SU-DHL-6 (cell line): ENCODE data around the gene SLC16A10.

Experiments used
- H2AFZ ChIP-seq: fragments of 200-600 bp; sonication (generic); 2 replicates; pipeline ENCODE4 v1.6.1; 2014; ENCODE audit warnings: low read depth, mild to moderate bottlenecking, moderate library complexity, mixed read lengths, antibody characterized with exemption, low read length; ENCODE audit not compliant: severe bottlenecking
- H3F3A ChIP-seq: fragments of 200-600 bp; shearing (Covaris generic); 2 replicates; pipeline ENCODE4 v1.6.0; 2016; ENCODE audit warnings: antibody characterized with exemption, mild to moderate bottlenecking; ENCODE audit not compliant: insufficient read depth
- H3K27ac ChIP-seq: fragments of 200-600 bp; sonication (generic); 2 replicates; pipeline ENCODE4 v1.5.1; 2016; ENCODE audit warnings: low read depth, mild to moderate bottlenecking, low read length, moderate library complexity, mixed read lengths
- H3K27me3 ChIP-seq: fragments of 200-600 bp; sonication (generic), shearing (Covaris generic); 2 replicates; pipeline ENCODE4 v1.6.0; 2014; ENCODE audit warnings: mild to moderate bottlenecking, low read length
- H3K36me3 ChIP-seq: fragments of 200-600 bp; sonication (generic); 2 replicates; pipeline ENCODE4 v1.6.1; 2014; ENCODE audit warnings: mild to moderate bottlenecking, low read length, mixed read lengths
- H3K4me2 ChIP-seq: fragments of 300-600, 200-600 bp; shearing (Covaris generic), sonication (generic); 2 replicates; pipeline ENCODE4 v1.6.0; 2014; ENCODE audit warnings: low read length, low read depth, mild to moderate bottlenecking; ENCODE audit not compliant: poor library complexity, severe bottlenecking
- H3K4me3 ChIP-seq: fragments of 200-600 bp; sonication (generic); 2 replicates; pipeline ENCODE4 v1.5.1; 2014; ENCODE audit warnings: antibody characterized with exemption, low read length, mild to moderate bottlenecking, mixed read lengths; ENCODE audit not compliant: insufficient read depth, poor library complexity, severe bottlenecking
- H3K79me2 ChIP-seq: fragments of 200-600 bp; sonication (generic); 2 replicates; pipeline ENCODE4 v1.6.1; 2014; ENCODE audit warnings: mild to moderate bottlenecking, low read length, moderate library complexity; ENCODE audit not compliant: insufficient read depth
- H3K9ac ChIP-seq: fragments of 200-600 bp; sonication (generic); 2 replicates; pipeline ENCODE4 v1.7.0; 2014; ENCODE audit warnings: mild to moderate bottlenecking, low read length
- H3K9me2 ChIP-seq: fragments of 200-600 bp; sonication (generic); replicated peaks from 2 replicates; pipeline ENCODE4 v1.6.1; 2014; ENCODE audit warnings: low read length; ENCODE audit not compliant: insufficient read depth
- H3K9me3 ChIP-seq: fragments of 200-600 bp; sonication (generic); 2 replicates; pipeline ENCODE4 v1.6.1; 2014; ENCODE audit warnings: low read length, mixed read lengths; ENCODE audit not compliant: insufficient read depth
- H4K20me1 ChIP-seq: fragments of 200-600 bp; sonication (generic); 2 replicates; pipeline ENCODE4 v1.6.1; 2014; ENCODE audit warnings: low read depth, mild to moderate bottlenecking, antibody characterized with exemption, low read length, moderate library complexity, mixed read lengths
- CTCF ChIP-seq: fragments of 200-600 bp; sonication (generic); IDR thresholded peaks from one replicate; pipeline ENCODE4 v1.5.1; 2017; ENCODE audit warnings: antibody characterized with exemption, mild to moderate bottlenecking, low read length, moderate library complexity; ENCODE audit not compliant: insufficient read depth, poor library complexity, severe bottlenecking
- EZH2phosphoT487 ChIP-seq: fragments of 200-600 bp; sonication (generic), shearing (Covaris generic); conservative IDR thresholded peaks from 2 replicates; pipeline ENCODE4 v1.6.1; 2018; ENCODE audit warnings: mild to moderate bottlenecking, antibody characterized with exemption, low read length, moderate library complexity, mixed read lengths

The SLC16A10 gene

GRCh38 chr6:111212625-111213024, 125.3 kb downstream of the SLC16A10 start:
- TF ChIP-seq EZH2phosphoT487 (no peak), CTCF (no peak)
- no peak overlapping the region for H3K4me2 ChIP-seq
- H3F3A ChIP-seq: no peaks in the 10 kb centered on the region
- no peaks in the 10 kb centered on the region for H3K36me3 ChIP-seq
- no peak overlapping the region for H3K27ac ChIP-seq
- no peaks in the 10 kb centered on the region for H3K27me3 ChIP-seq
- H4K20me1 ChIP-seq: no peaks in the 10 kb centered on the region
- H3K9ac ChIP-seq: no peak overlapping the region
- no peak overlapping the region for H2AFZ ChIP-seq
- H3K9me2 ChIP-seq: no peaks in the 10 kb centered on the region
- H3K9me3 ChIP-seq: no peaks in the 10 kb centered on the region
- no peaks in the 10 kb centered on the region for H3K79me2 ChIP-seq
- no peak overlapping the region for H3K4me3 ChIP-seq

- Histone ChIP-seq H3K27ac (no peak overlapping the region), H3K4me2 (no peak overlapping the region), H4K20me1 (no peaks in the 10 kb centered on the region), H3K9me2 (no peaks in the 10 kb centered on the region), H3K9me3 (no peaks in the 10 kb centered on the region), H3K79me2 (no peaks in the 10 kb centered on the region), H3K4me3 (no peak overlapping the region), H3K36me3 (no peaks in the 10 kb centered on the region), H3F3A (no peaks in the 10 kb centered on the region), H3K27me3 (no peaks in the 10 kb centered on the region), H3K9ac (no peak overlapping the region), H2AFZ (no peak overlapping the region)
- TF ChIP-seq EZH2phosphoT487 (no peak), CTCF (no peak)
Measured at GRCh38 chr6:111215131-111215530, 127.8 kb downstream of the SLC16A10 start.

- H3K79me2 ChIP-seq: no peaks in the 10 kb centered on the region
- no peaks in the 10 kb centered on the region for H3K9me2 ChIP-seq
- no peak overlapping the region for H3K9ac ChIP-seq
- no peaks in the 10 kb centered on the region for H3K27me3 ChIP-seq
- TF ChIP-seq CTCF (no peak), EZH2phosphoT487 (no peak)
- no peak overlapping the region for H3K4me3 ChIP-seq
- H3K4me2 ChIP-seq: no peak overlapping the region
- no peaks in the 10 kb centered on the region for H3K9me3 ChIP-seq
- no peaks in the 10 kb centered on the region for H3K36me3 ChIP-seq
- H3K27ac ChIP-seq: no peak overlapping the region
- no peak overlapping the region for H2AFZ ChIP-seq
- no peaks in the 10 kb centered on the region for H3F3A ChIP-seq
- H4K20me1 ChIP-seq: no peaks in the 10 kb centered on the region
Measured at GRCh38 chr6:111219785-111220184, 132.5 kb downstream of the SLC16A10 start.
